Left lobe of liver (tissue), 2 donors: Measurements from ENCODE around the gene CYP4F22. TPM values are rescaled to one million over a fixed set of nuclear protein-coding genes. Genes with fewer than 3 reads are reported as not detected.
"Not testable (repeated sequence)": the region's sequence is repeated elsewhere in the genome, so short reads cannot be mapped to it uniquely, and the experiment has no call there.

Source experiments
- ATAC-seq: fragments of 200-7000 bp; cut with Tn5 transposase; one replicate; pipeline ENCODE4 v1.9.1; 2020; ENCODE audit warnings: mild to moderate bottlenecking, moderate library complexity
- DNase-seq: peaks from one replicate; pipeline ENCODE4 v3.0.0-alpha.2; 2020; ENCODE audit warnings: low spot score
- total RNA-seq: library from RNA; stranded (reverse); gene quantifications from one replicate; pipeline ENCODE4 v1.2.1, GENCODE V29; 2021
- donor health status: DM: no; HTN: no; CAD: no; lungs with moderate emphysema.
- donor health status: DM: no; HTN: yes; CAD: no.

Gene CYP4F22
- total RNA-seq, 1 donor from 2014 or later = 1.5 TPM

- no peak for ATAC-seq
- no peak for DNase-seq
These were observed 56.3 kb downstream of the CYP4F22 start for GRCh38 chr19:15564534-15565168.

- ATAC-seq = no peak
These were observed 62.1 kb downstream of the CYP4F22 start for GRCh38 chr19:15570420-15570819.

GRCh38 chr19:15575406-15575805, 67.1 kb downstream of the CYP4F22 start:
- ATAC-seq (no peak), DNase-seq (peak; percentile 10)

More at GRCh38 chr19:15570420-15570819, 62.1 kb downstream of the CYP4F22 start:
- no peak for DNase-seq

GRCh38 chr19:15576526-15577156, 68.3 kb downstream of the CYP4F22 start:
- peak; percentile 22 for DNase-seq
- no peak for ATAC-seq

GRCh38 chr19:15577184-15577771, 69.0 kb downstream of the CYP4F22 start:
- ATAC-seq (no peak), DNase-seq (peak; percentile 33)

GRCh38 chr19:15583346-15583745, 75.0 kb downstream of the CYP4F22 start:
- DNase-seq = peak; percentile 35
- ATAC-seq = no peak

GRCh38 chr19:15584095-15584494, 75.8 kb downstream of the CYP4F22 start:
- no peak for ATAC-seq
- peak; percentile 36 for DNase-seq

GRCh38 chr19:15584541-15585115, 76.3 kb downstream of the CYP4F22 start:
- peak; percentile 74 for DNase-seq

GRCh38 chr19:15587663-15588062, 79.3 kb downstream of the CYP4F22 start:
- ATAC-seq (peak; percentile 12), DNase-seq (peak; percentile 62)

More at GRCh38 chr19:15584541-15585115, 76.3 kb downstream of the CYP4F22 start:
- ATAC-seq = peak; percentile 98

- ATAC-seq = no peak
- DNase-seq = peak; percentile 28
These were observed 79.9 kb downstream of the CYP4F22 start for GRCh38 chr19:15588265-15588664.

GRCh38 chr19:15589760-15590451, 81.6 kb downstream of the CYP4F22 start:
- DNase-seq (peak; percentile 27), ATAC-seq (no peak)

GRCh38 chr19:15591796-15592195, 83.5 kb downstream of the CYP4F22 start:
- ATAC-seq = no peak
- peak; percentile 40 for DNase-seq

- not testable (repeated sequence) for ATAC-seq, DNase-seq
These were observed 84.2 kb downstream of the CYP4F22 start for GRCh38 chr19:15592506-15592905.

- ATAC-seq = not testable (repeated sequence)
- DNase-seq = peak; percentile 16
These were observed 85.4 kb downstream of the CYP4F22 start for GRCh38 chr19:15593766-15594165.

- peak; percentile 18 for DNase-seq
- ATAC-seq = no peak
These were observed 86.7 kb downstream of the CYP4F22 start for GRCh38 chr19:15595069-15595468.

Other genes starting within 250 kb of the CYP4F22 start
- 46.1 TPM for gene BRD4, start 176.0 kb upstream of the CYP4F22 start, total RNA-seq
- 24.7 TPM for gene AKAP8, start 128.7 kb upstream of the CYP4F22 start, total RNA-seq
- gene AKAP8L, start 89.5 kb upstream of the CYP4F22 start, total RNA-seq = 64.5 TPM
- gene WIZ, start 58.6 kb upstream of the CYP4F22 start, total RNA-seq = 18.7 TPM
- gene RASAL3, start 44.0 kb upstream of the CYP4F22 start, total RNA-seq = 1.9 TPM
- gene PGLYRP2, start 29.0 kb upstream of the CYP4F22 start, total RNA-seq = 65.8 TPM
- gene CYP4F8, start 106.7 kb downstream of the CYP4F22 start, total RNA-seq = not detected
- 401 TPM for gene CYP4F3, start 132.4 kb downstream of the CYP4F22 start, total RNA-seq
- gene CYP4F12, start 164.6 kb downstream of the CYP4F22 start, total RNA-seq = 98.6 TPM
- gene OR10H2, start 219.5 kb downstream of the CYP4F22 start, total RNA-seq = not detected
- gene OR10H3, start 229.5 kb downstream of the CYP4F22 start, total RNA-seq = not detected